Stimulated activated CD8-positive, alpha-beta memory T cell treated with anti-CD3 and anti-CD28 coated beads, Interleukin-4, amount 100 ng/mL, for 4 hours (primary cell): Measurements from ENCODE around the gene SNX18.

ENCODE experiments used
- DNase-seq, 2 donors: peaks; one replicate each; pipeline ENCODE4 v3.0.0-alpha.2; 2020; ENCODE audit warnings: low read depth in 2 of 2, low spot score in 1 of 2

The SNX18 gene

DNA sequence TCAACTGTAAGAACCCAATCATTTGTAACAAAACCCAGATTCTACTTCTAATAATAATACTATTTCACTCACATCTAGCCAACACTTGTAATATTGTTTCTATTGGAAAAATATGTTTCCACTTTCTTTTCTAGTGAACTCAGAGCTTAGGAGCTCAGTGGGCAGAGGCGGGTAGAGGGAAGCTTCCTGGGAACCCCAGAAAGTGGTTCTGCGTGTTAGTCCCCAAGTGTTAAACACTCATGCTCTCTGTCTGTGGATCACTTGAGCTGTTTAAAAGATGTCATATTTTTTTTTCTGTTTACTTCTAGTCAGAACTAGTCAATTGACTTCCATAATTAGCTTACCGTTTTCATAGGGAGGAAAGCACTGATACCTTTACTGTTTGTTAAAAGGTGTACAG lies 20.6 kb downstream of the SNX18 start:
- no peak for DNase-seq

- DNase-seq: no peak
Measured at GRCh38 chr5:54539001-54539400, 21.4 kb downstream of the SNX18 start.

DNA sequence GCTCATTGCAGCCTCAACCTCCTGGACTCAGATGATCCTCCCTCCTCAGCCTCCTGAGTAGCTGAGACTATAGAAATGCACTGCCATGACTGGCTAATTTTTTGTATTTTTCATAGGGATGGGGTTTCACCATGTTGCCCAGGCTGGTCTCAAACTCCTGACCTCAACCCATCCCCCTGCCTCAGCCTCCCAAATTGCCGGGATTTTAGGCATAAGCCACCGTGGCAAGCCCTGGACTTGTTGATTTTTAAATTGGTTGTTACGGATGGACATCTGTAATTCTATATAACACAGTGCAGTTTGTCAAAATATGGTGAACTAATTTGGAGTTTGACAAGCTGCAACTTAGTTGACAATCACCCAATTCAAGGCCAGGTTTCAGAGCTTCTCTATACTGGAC lies 22.7 kb downstream of the SNX18 start:
- DNase-seq: no peak

DNA sequence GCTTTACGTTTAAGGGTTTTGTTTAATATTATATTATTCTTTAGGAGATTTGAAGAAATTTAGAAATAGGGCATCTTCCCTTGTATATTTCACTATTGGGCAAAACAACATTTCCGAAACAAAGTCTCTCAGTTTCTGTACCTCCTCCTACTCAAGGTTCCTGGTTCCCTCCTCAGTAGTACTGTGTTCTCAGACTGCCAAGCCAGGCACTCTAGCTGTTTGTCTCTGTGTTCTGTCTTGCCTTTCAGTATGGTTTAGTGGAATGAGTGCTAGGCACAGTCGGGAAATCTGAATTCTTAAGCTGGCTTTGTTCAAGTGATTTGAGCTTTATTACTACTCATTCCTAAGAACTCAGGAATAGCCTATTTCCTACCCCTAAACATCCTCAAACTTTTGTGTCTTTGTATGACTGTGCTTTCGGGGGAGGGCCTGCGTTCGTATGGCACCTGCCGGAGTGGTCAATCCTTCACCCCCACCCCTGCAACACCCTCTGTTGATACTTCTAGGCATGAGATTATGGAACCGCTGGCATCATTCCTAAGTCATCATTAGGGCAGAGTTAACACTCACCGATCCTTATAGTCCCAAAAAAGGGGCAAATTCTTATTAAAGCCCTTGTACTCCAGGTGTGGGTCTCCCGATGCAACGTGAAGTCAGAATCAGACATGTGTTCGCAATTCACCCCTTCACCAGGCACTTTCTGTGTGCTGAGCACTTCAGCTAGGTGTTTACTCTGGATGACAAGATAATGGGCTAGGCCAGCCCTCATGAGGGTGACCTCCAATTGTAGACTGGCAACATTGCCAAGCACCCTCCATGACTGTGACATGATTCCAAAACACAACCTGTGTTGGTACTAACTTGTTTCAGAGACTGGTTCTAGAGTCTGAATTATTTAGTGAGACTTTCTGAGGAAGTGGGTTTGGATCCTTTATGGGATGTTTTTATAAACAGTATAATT lies 24.5 kb downstream of the SNX18 start:
- DNase-seq: no peak

GRCh38 chr5:54544044-54544443 lies 26.5 kb downstream of the SNX18 start:
- DNase-seq: no peak

DNA sequence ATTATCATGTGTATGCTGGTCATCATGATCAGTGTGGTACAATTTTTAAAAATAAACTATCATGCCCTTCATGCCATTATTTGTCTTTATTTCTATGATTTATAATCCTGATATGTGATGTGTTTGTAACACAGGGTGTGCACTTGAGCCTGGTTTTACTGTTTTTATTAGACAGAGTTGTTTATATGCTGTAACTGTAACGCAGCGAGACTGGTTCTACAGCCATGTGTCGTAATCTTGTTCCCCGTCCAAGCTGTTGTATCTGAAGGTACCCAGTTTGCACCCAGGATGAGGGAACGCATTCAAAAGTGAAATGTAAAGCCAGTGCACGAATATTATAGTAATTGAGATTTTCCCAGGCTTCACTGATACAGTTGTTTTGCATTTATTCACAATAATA lies 28.2 kb downstream of the SNX18 start:
- no peak for DNase-seq

DNA sequence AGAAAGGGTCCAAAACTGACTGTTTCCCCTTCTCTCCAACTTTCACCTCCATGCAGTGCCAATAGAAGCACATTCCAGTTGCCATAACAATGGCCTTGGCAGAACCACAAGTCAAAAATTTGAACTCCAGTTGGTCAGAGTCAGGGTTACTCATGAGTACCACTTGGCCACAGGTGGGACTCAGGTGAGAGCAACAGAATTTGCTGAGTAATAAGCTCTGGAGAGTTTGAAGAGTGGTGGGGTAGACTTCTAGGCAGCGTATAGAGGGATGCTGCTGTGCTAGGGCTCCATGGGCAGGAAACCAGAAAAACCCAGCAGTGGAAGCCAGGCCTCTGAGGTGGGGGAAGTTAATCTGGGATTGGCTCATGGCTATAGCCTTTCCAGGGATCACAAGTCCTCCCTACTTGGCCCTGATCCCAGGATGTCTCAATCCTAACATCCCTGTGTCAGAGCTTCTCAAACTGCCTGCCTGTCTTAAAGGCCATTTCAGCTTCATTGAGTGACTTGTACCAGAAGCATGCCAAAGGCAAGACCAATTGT lies 30.2 kb downstream of the SNX18 start:
- DNase-seq: no peak

DNA sequence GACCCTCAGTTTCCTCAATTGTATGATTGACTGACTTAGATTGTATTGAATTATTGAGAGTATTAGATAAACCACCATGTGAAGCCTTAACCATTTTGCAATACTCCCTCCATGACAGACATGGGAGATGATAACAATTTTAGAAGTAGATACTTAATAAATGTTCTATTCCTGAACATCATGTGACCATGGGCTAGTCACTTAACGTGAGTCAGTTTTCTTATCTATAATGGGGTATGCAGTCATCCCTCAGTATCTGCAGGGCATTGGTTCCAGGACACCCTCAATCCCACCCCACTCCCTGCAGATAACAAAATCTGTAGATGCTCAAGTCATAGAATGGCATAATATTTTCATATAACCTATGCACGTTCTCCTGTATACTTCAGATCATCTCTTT lies 31.0 kb downstream of the SNX18 start:
- DNase-seq: no peak

- no peak for DNase-seq
Measured at GRCh38 chr5:54551292-54551691, 33.7 kb downstream of the SNX18 start.

DNA sequence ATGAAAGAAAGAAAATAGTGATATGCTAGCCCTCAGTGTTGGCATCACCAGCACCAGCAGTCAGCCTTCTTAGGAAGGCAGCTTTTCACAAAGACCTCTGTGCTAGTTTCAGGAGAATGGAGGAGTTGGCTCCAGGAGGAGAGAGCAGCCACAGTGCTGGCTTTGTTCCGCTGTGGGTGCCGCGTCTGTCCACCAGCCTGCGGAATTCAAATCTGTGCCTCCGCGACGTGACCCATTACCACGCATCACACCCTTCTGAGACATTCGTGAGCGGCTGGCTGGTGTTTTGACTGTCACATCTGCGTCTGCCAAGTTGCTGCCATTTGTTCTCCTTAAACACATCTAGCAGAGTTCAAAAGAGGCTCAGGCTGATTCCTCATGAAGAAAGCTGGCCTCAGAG lies 34.4 kb downstream of the SNX18 start:
- no peak for DNase-seq

- no peak for DNase-seq
Measured at GRCh38 chr5:54552446-54552845, 34.9 kb downstream of the SNX18 start.

GRCh38 chr5:54553659-54554207 lies 36.2 kb downstream of the SNX18 start:
- no peak for DNase-seq

DNA sequence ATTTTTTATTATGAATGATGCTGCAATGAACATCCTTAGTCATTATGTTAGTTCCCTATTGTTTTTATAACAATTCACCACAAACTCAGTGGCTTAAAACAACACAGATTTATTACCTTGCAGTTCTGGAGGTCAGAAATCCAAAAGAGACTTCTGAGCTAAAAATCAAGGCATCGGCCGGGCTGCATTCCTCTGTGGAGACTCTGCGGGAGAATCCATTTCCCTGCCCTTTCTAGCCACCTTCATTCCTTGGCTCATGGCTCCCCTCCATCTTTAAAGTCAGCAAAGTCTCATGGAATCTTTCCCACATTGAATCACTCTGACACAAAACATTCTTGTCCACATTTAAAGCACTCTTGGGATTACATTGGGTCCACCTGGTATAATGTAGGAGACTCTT lies 38.6 kb downstream of the SNX18 start:
- DNase-seq: no peak

- DNase-seq: no peak
Measured at GRCh38 chr5:54558362-54558761, 40.8 kb downstream of the SNX18 start.

DNA sequence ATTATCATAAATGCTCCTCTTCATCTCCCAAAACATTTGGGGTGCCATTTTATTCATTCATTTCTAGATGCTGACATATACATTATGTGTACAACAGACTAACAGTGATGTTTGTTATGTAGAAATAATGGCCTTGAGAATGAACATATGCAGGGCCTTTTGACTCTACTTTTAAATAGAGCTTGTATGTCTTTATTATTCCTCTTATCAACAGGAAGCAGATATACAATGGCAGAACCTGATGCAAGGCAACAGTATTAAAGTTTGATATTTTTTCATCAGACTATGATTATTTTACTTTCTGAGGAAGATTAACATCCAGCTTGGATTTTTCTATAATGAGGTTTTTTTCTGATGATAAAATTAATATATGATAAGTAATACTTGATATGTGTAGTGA lies 44.1 kb downstream of the SNX18 start:
- no peak for DNase-seq

DNA sequence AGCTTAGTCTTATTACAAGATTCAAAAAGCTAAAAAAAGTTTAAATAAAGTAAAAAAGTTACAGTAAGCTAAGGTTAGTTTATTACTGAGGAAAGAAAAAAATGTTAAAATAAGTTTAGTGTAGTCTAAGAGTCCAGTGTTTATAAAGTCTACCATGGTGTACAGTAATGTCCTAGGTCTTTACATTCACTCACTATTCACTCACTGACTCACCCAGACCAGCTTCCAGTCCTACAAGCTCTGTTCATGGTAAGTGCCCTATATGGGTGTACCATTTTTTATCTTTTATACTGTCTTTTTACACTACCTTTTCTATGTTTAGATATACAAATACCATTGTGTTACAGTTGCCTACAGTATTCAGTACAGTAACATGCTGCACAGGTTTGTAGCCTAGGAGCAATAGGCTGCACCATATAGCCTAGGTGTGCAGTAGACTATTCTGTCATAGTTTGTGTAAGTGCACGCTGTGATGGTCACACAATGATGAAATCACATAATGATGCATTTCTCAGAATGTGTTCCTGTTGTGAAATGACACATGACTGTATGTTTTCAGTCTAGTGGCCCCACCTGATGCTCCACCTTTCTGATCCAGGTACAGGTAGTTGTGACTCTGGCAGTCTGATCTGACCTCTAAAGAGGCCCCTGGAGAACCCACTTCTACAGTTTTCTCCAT lies 45.7 kb downstream of the SNX18 start:
- DNase-seq: no peak

- no peak for DNase-seq
Measured at GRCh38 chr5:54567996-54568395, 50.4 kb downstream of the SNX18 start.

DNA sequence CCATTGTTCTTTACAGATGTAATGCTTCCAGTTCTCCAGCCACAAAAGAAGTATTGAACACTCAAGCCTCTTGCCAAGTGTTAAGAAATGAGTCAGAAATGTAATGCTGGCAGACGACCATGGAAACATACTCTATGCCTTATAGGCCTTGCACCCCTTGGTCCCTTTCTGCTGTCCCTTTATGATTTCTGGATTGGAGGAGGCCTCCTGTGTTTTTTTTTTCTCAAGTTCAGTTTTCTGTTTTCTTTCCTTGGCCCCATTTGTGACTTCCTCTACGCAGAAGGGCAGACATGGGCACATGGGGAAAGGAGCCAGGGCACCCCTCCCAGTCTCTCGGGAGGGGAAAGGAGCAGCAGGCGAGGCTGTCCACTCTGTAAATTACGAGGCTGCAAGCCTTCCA lies 53.4 kb downstream of the SNX18 start:
- DNase-seq: no peak

- no peak for DNase-seq
Measured at GRCh38 chr5:54571462-54571861, 53.9 kb downstream of the SNX18 start.

DNA sequence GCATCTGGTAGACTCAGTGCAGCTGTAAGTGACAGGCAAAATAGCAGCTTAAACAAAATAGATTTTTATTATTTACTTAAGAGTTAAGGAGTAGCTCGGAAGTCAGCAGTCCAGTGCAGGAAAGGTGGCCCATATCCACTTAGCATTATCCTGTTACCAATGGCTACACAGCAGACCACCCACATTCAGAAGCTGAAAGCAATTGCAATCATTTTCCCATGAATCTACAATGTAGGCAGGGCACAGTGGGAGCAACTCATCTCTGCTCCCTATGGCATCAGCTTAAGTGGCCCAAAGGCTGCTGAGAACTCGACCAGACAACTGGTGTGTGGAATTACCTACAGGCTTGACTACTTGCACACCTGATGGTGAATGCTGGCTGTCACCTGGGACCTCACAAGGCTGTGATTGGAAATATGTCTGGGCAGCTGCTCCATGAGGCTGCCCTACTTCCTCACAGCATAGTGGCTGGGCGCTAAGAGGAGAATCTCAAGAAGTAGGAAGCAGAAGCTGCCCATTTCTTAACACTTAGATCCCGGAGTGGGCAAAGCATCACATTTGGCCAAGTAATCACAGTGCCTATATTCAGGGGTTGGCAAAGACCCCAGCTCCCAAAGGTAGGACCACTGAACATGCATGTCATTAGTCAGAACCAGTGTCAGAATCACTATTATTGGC lies 56.4 kb downstream of the SNX18 start:
- no peak for DNase-seq

DNA sequence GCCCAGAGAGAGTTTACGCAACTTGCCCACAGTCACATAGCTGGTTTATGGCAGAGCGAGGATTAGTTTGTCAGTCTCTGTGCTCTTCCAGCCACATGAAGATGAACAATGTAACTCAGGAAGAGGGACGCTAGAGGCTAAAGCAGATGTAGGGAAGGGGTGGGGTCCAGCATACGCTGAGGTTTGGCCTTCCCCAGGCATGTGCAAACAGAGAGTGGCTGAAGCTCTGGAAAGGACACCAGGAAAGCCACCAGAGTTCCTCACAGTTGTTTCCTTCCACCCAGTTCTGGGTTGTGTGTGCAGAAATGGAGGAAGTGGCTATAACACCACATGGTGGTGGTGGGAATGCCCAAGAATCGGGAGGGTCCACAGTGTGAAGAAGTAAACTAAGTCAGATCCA lies 60.0 kb downstream of the SNX18 start:
- no peak for DNase-seq
